Endothelial cell of umbilical vein (primary cell): ENCODE measurements around the gene RAC2. TPM values are rescaled to one million over a fixed set of nuclear protein-coding genes. Genes with fewer than 3 reads are reported as not detected.

Source experiments
- BruUV-seq: library from RNA; stranded (reverse); fragments of 400-500 nt; replicated peaks from 2 replicates; lab custom pipeline; 2021; lab: Mats Ljungman, UMichigan
- CTCF ChIA-PET: fragments of 300-600, 350-600 bp; sonication (Branson Sonifier 250); formaldehyde crosslinking; loops from one replicate; lab custom pipeline; 2021; ENCODE audit warnings: antibody characterized with exemption, inconsistent platforms; lab: Charles Lee
- POLR2A ChIA-PET: fragments of 300-600, 350-600 bp; sonication (Branson Sonifier 250); formaldehyde crosslinking; loops from one replicate; lab custom pipeline; 2021; ENCODE audit warnings: antibody characterized with exemption, inconsistent platforms; lab: Charles Lee
- DNase-seq: peaks from one replicate; pipeline ENCODE4 v3.0.0-alpha.2; 2011; ENCODE audit warnings: low read depth, low spot score
- FAIRE-seq: peaks from 2 replicates; lab custom pipeline; 2011; peaks lifted over from hg19 to GRCh38; lab: Jason Lieb, UNC
- H2AFZ ChIP-seq: 2 replicates; pipeline ENCODE4 v1.6.0; 2012; ENCODE audit warnings: low read depth, low read length, control low read depth, inconsistent platforms
- H3K27ac ChIP-seq: 2 replicates; pipeline ENCODE4 v1.5.1; 2011; ENCODE audit warnings: low read depth, mild to moderate bottlenecking, control low read depth, low read length, moderate library complexity; ENCODE audit not compliant: insufficient read depth
- H3K27me3 ChIP-seq, 2 experiments: 2 replicates each; pipeline versions ENCODE4 v1.6.0 to v1.6.1; 2011; ENCODE audit warnings: low read length in 2 of 2, mixed read lengths in 1 of 2; ENCODE audit not compliant: control insufficient read depth in 2 of 2, insufficient read depth in 2 of 2
- H3K36me3 ChIP-seq, 2 experiments: 2 replicates in 1 of 2; 3 replicates in 1 of 2; pipeline ENCODE4 v1.5.1; 2011; ENCODE audit warnings: low read length in 2 of 2, mild to moderate bottlenecking in 1 of 2, moderate library complexity in 1 of 2; ENCODE audit not compliant: control insufficient read depth in 2 of 2, insufficient read depth in 2 of 2; ENCODE audit errors: extremely low read depth in 1 of 2
- H3K4me1 ChIP-seq: 3 replicates; pipeline ENCODE4 v1.5.1; 2011; ENCODE audit warnings: mild to moderate bottlenecking, low read length; ENCODE audit not compliant: control insufficient read depth, insufficient read depth; ENCODE audit errors: extremely low read depth
- H3K4me2 ChIP-seq: 2 replicates; pipeline ENCODE4 v1.6.1; 2011; ENCODE audit warnings: low read length, control low read depth, mixed read lengths; ENCODE audit not compliant: insufficient read depth
- H3K4me3 ChIP-seq, 3 experiments: fragments of 200-600 bp in 1 of 3; sonication (generic), shearing (Covaris generic) in 1 of 3; replicated peaks in 1 of 3; 2 replicates each; pipeline ENCODE4 v1.5.1; 2011 to 2016; ENCODE audit warnings: control low read depth in 3 of 3, low read length in 3 of 3, mild to moderate bottlenecking in 2 of 3, inconsistent platforms in 1 of 3, low read depth in 1 of 3, moderate library complexity in 1 of 3; ENCODE audit not compliant: insufficient read depth in 1 of 3
- H3K79me2 ChIP-seq: 2 replicates; pipeline ENCODE4 v1.6.0; 2012; ENCODE audit warnings: low read length, inconsistent platforms; ENCODE audit not compliant: control insufficient read depth, insufficient read depth
- H3K9ac ChIP-seq: replicated peaks from 2 replicates; pipeline ENCODE3; 2011; ENCODE audit warnings: low read length, control low read depth; ENCODE audit not compliant: insufficient read depth; ENCODE audit errors: extremely low read depth
- H3K9me1 ChIP-seq: replicated peaks from 3 replicates; pipeline ENCODE4 v1.6.0; 2011; ENCODE audit warnings: mild to moderate bottlenecking, low read length; ENCODE audit not compliant: control insufficient read depth, insufficient read depth; ENCODE audit errors: extremely low read depth
- H3K9me3 ChIP-seq: replicated peaks from 2 replicates; pipeline ENCODE4 v1.5.1; 2012; ENCODE audit warnings: low read length, inconsistent platforms; ENCODE audit not compliant: control insufficient read depth, insufficient read depth
- H4K20me1 ChIP-seq: replicated peaks from 2 replicates; pipeline ENCODE3; 2011; ENCODE audit warnings: mild to moderate bottlenecking, low read length; ENCODE audit not compliant: control insufficient read depth, insufficient read depth; ENCODE audit errors: extremely low read depth
- CTCF ChIP-seq, 2 donors: IDR thresholded peaks; 1 replicate in 1 of 2; 2 replicates in 1 of 2; pipeline ENCODE4 v1.5.1; 2011; ENCODE audit warnings: low read length in 2 of 2, mild to moderate bottlenecking in 2 of 2, moderate library complexity in 2 of 2, control low read depth in 1 of 2, inconsistent platforms in 1 of 2, low read depth in 1 of 2; ENCODE audit not compliant: insufficient read depth in 1 of 2; ENCODE audit errors: extremely low read depth in 1 of 2
- EZH2 ChIP-seq: IDR thresholded peaks from 2 replicates; pipeline ENCODE4 v1.6.1; 2012; ENCODE audit warnings: borderline replicate concordance, low read depth, mild to moderate bottlenecking, moderate library complexity, low read length, inconsistent platforms; ENCODE audit not compliant: severe bottlenecking
- FOS ChIP-seq: IDR thresholded peaks from 2 replicates; pipeline ENCODE4 v1.6.1; 2011; ENCODE audit warnings: mild to moderate bottlenecking, low read length, moderate library complexity, borderline replicate concordance; ENCODE audit not compliant: insufficient read depth
- GATA2 ChIP-seq: IDR thresholded peaks from 2 replicates; pipeline ENCODE4 v1.7.0; 2011; ENCODE audit warnings: low read depth, mild to moderate bottlenecking, moderate library complexity, mixed read lengths, low read length; ENCODE audit not compliant: insufficient read length, insufficient read depth
- JUN ChIP-seq: IDR thresholded peaks from 2 replicates; pipeline ENCODE4 v1.6.1; 2011; ENCODE audit warnings: borderline replicate concordance, low read depth; ENCODE audit not compliant: insufficient read length, insufficient read depth
- MYC ChIP-seq: IDR thresholded peaks from one replicate; pipeline ENCODE4 v1.6.1; 2011; ENCODE audit warnings: mild to moderate bottlenecking, low read depth, low read length
- POLR2A ChIP-seq: IDR thresholded peaks from 2 replicates; pipeline ENCODE4 v1.6.1; 2012; ENCODE audit warnings: low read depth, mild to moderate bottlenecking, control low read depth, low read length
- POLR2AphosphoS5 ChIP-seq: IDR thresholded peaks from 2 replicates; pipeline ENCODE4 v1.6.1; 2012; ENCODE audit warnings: low read depth, mild to moderate bottlenecking, control low read depth, low read length, moderate library complexity; ENCODE audit not compliant: insufficient read depth
- dilution Hi-C: fragments of 300-500 bp; cut with MboI; formaldehyde crosslinking; loops from one replicate; pipeline ENCODE4 v1.15.0; 2019; ENCODE audit warnings: low sequenced_read_pairs; ENCODE audit not compliant: extremely low pct_ligation_motif_present
- intact Hi-C: fragments of 100-400 bp; cut with micrococcal nuclease; formaldehyde crosslinking; loops from one replicate; pipeline ENCODE4 v1.10.0; 2022
- polyA plus RNA-seq, 4 experiments: library from polyadenylated mRNA; depleted of rRNA in 3 of 4; stranded (reverse) in 3 of 4; unstranded in 1 of 4; fragments of >200 nt; gene quantifications; 2 replicates each; pipeline versions ENCODE4 v1.2.1 to v1.2.3, GENCODE V29; 2011 to 2012; ENCODE audit warnings: missing spikeins in 1 of 4
- total RNA-seq: library from RNA; stranded (reverse); gene quantifications from 2 replicates; pipeline ENCODE4 v1.2.3, GENCODE V29; 2021
- TF ChIP-seq, protein P1 (sequence below): IDR thresholded peaks from 2 replicates; pipeline ENCODE4 v1.6.1; 2011; ENCODE audit not compliant: insufficient read depth, insufficient read length

RAC2 gene
- total and polyA plus RNA-seq, 2 donors (not counting 3 experiments of a cell fraction or from before 2014, with no cell fraction given), result 122 to 181 TPM

GRCh38 chr22:37221424-37222333 lies 22.4 kb downstream of the RAC2 start:
- FAIRE-seq (no peak), DNase-seq (no peak)
- no peak overlapping the region for H3K4me3 ChIP-seq
- no peak overlapping the region for H2AFZ ChIP-seq
- intact Hi-C loops (no loop called here), dilution Hi-C loops (no loop called here)
- no peaks in the 10 kb centered on the region for H3K4me1 ChIP-seq
- TF ChIP-seq POLR2A (no peak), FOS (no peak), GATA2 (no peak), EZH2 (no peak), POLR2AphosphoS5 (no peak), JUN (no peak), MYC (no peak), CTCF (IDR thresholded peaks at IDR 0.05; ENCODE audit: extremely low read depth in 1 of 2, insufficient read depth in 1 of 2, low read depth in 1 of 2, low read length in 2 of 2) (no peak)
- TF ChIP-seq, protein P1, sequence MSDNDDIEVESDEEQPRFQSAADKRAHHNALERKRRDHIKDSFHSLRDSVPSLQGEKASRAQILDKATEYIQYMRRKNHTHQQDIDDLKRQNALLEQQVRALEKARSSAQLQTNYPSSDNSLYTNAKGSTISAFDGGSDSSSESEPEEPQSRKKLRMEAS, result no peak
- ChIA-PET CTCF (interaction anchor here (0.7 to 5.4 kb wide), 2 partner anchors 22 to 38 kb away, joined by 3 to 64 read pairs; no protein-coding TSS in a partner anchor), POLR2A (no interaction called here)
- no peaks in the 10 kb centered on the region for H3K9me3 ChIP-seq
- BruUV-seq, result no TSS peak
- H3K9me1 ChIP-seq, result no peaks in the 10 kb centered on the region
- H3K36me3 ChIP-seq, result peaks cover 5 to 6% of the 10 kb centered on the region in 2 experiments
- no peak overlapping the region for H3K4me2 ChIP-seq
- peaks cover 0 to 9% of the 10 kb centered on the region in 2 experiments for H3K27me3 ChIP-seq
- no peak overlapping the region for H3K27ac ChIP-seq
- no peak overlapping the region for H3K9ac ChIP-seq
- H3K79me2 ChIP-seq, result no peaks in the 10 kb centered on the region
- H4K20me1 ChIP-seq, result no peaks in the 10 kb centered on the region
